HEK293T (cell line): ENCODE results near the gene UGT1A7.

Experiments used
- ARNT ChIP-seq: fragments of 450-650 bp; IDR thresholded peaks from 2 replicates; pipeline ENCODE4 v1.6.1; 2017; ENCODE audit warnings: mild to moderate bottlenecking
- BHLHE40 ChIP-seq: fragments of 450-650 bp; IDR thresholded peaks from 2 replicates; pipeline ENCODE4 v1.6.1; 2016; ENCODE audit warnings: mild to moderate bottlenecking, moderate library complexity, borderline replicate concordance
- CTBP1 ChIP-seq: fragments of 450-650 bp; IDR thresholded peaks from 2 replicates; pipeline ENCODE4 v1.6.1; 2016; ENCODE audit warnings: borderline replicate concordance
- ELF4 ChIP-seq: fragments of 450-650 bp; IDR thresholded peaks from 2 replicates; pipeline ENCODE4 v1.6.1; 2017; ENCODE audit warnings: antibody characterized with exemption
- FOXA1 ChIP-seq: fragments of 450-650 bp; IDR thresholded peaks from 2 replicates; pipeline ENCODE4 v1.6.1; 2016; ENCODE audit warnings: mild to moderate bottlenecking
- FOXK2 ChIP-seq: fragments of 450-650 bp; IDR thresholded peaks from 2 replicates; pipeline ENCODE4 v1.6.1; 2016; ENCODE audit warnings: mild to moderate bottlenecking
- FOXM1 ChIP-seq: fragments of 450-650 bp; IDR thresholded peaks from 2 replicates; pipeline ENCODE4 v1.6.1; 2017; ENCODE audit warnings: mild to moderate bottlenecking, borderline replicate concordance
- HDGF ChIP-seq: fragments of 450-650 bp; IDR thresholded peaks from 2 replicates; pipeline ENCODE4 v1.6.1; 2017; ENCODE audit warnings: antibody characterized with exemption, borderline replicate concordance
- LEF1 ChIP-seq: fragments of 450-650 bp; IDR thresholded peaks from 2 replicates; pipeline ENCODE4 v1.6.1; 2017; ENCODE audit warnings: mild to moderate bottlenecking, borderline replicate concordance
- NFRKB ChIP-seq: fragments of 450-650 bp; IDR thresholded peaks from 2 replicates; pipeline ENCODE4 v1.6.1; 2016; ENCODE audit warnings: mild to moderate bottlenecking, moderate library complexity
- PKNOX1 ChIP-seq: fragments of 450-650 bp; IDR thresholded peaks from 2 replicates; pipeline ENCODE4 v1.6.1; 2016
- SP1 ChIP-seq: fragments of 450-650 bp; IDR thresholded peaks from 2 replicates; pipeline ENCODE4 v1.6.1; 2017
- SUZ12 ChIP-seq: fragments of 450-650 bp; IDR thresholded peaks from 2 replicates; pipeline ENCODE4 v1.6.1; 2016; ENCODE audit warnings: mild to moderate bottlenecking

GRCh38 chr2:233793465-233794127 lies 111.9 kb downstream of the UGT1A7 start:
- TF ChIP-seq HDGF: no peak
- TF ChIP-seq FOXK2: no peak
- no peak for TF ChIP-seq SP1
- TF ChIP-seq NFRKB: no peak
- TF ChIP-seq LEF1: no peak
- TF ChIP-seq PKNOX1: no peak
- TF ChIP-seq ELF4: no peak
- TF ChIP-seq BHLHE40: no peak
- no peak for TF ChIP-seq CTBP1
- TF ChIP-seq ARNT: no peak
- no peak for TF ChIP-seq FOXM1
- TF ChIP-seq FOXA1: no peak
- TF ChIP-seq SUZ12: no peak
